GM12872 (cell line): ENCODE results near the gene ARHGAP8.

Source experiments
- TF ChIP-seq, protein P1 (sequence below): IDR thresholded peaks from 3 replicates; pipeline ENCODE4 v1.5.1; 2011; ENCODE audit warnings: low read depth, mild to moderate bottlenecking, low read length, moderate library complexity; ENCODE audit not compliant: insufficient read depth

The ARHGAP8 gene

DNA sequence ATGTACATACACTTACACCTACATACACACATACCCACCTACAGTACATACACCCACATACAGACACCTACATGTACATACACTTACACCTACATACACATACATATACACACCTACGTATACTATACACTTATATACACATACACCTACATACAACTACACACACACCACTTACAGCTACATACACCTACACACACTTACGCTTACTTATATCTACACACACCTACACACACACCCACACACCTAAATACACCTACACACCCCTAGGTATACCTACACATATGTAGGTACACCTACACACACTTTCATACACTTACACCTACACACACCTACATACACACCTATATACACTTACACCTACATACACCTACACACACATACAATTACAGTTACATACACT is 61.0 kb downstream of the ARHGAP8 start:
- TF ChIP-seq, protein P1, sequence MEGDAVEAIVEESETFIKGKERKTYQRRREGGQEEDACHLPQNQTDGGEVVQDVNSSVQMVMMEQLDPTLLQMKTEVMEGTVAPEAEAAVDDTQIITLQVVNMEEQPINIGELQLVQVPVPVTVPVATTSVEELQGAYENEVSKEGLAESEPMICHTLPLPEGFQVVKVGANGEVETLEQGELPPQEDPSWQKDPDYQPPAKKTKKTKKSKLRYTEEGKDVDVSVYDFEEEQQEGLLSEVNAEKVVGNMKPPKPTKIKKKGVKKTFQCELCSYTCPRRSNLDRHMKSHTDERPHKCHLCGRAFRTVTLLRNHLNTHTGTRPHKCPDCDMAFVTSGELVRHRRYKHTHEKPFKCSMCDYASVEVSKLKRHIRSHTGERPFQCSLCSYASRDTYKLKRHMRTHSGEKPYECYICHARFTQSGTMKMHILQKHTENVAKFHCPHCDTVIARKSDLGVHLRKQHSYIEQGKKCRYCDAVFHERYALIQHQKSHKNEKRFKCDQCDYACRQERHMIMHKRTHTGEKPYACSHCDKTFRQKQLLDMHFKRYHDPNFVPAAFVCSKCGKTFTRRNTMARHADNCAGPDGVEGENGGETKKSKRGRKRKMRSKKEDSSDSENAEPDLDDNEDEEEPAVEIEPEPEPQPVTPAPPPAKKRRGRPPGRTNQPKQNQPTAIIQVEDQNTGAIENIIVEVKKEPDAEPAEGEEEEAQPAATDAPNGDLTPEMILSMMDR, result no peak

DNA sequence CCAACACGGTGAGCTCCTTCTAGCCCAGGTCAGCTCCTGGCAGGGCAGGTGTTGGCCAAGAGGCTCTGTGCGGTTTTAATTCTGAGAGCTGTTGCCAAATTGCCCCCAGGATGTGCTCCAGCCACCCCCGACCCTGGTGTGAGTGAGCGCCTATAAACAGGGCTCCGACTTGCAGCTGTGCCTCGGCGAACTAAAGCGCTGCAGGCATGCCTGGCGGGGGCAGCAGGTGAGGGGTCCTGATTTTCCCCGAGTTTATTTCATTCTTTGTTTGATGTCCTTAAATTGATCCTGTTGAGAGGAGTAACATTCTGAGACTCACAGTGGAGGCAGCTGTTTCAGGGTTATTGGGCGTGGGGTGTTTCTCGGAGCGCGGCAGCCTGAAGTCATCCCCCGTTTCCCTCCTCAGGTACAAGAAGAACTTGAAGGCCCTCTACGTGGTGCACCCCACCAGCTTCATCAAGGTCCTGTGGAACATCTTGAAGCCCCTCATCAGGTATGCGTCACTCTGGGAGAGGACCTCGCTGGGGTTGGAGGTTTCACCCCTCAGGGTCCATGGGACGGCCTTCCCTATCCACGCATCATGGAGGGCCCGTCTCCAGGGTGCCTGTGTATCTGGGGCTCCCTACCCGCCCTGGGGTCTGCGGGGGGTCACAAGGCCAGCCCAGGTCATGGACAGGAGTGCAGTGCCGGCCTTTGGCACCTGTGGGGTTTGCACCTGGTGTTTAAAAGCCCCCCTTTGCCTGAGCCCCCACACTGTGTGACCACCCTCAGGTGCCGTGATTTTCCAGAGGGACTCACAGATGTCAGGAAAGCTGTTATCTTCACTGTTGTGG is 62.1 kb downstream of the ARHGAP8 start:
- TF ChIP-seq, protein P1, result no peak

DNA sequence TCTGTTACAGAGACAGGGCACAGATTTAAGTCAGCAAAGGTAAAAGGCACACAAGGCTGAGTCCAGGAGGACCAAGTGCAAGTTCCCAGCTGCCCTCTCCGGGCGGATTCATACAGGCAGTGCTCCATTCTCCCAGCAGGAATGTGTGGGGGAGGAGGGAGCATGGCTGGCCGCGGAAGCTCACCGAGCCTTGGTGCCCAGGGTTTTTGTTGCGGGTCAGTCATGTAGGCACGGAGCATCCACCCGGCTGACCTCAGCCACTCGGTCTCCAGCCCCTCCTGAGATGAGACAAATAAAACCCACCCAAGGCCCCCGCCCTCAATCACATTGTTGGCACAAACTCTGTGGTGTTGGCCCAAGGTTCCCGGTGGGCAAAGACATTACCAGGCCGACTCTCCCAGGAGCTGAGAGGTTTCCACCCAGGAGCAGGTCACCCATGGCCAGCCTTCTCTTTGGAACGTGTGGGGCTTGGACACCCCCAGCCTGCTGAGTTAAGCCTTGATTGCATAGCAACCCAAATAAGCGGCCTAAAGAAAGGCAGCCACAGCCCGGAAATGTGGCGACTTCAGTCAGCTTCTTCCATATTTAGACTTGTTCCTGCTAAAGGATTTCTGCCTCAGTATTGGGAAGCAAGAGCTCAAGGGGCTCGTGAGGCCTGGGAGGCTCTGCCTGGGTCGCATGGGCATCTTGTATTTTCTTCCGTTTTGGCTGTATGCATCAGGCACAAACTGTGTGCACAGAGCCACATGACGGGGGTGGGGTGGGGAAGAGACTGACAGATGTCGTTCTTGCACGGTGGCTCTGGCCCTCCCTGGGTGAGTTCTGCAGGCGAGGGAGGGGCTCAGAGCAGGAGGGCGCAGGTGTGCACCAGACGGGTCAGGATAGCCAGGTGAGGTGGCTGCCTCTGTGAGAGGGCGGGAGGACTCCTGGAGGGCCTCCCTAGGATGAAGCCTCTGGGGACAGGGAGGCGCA is 63.0 kb downstream of the ARHGAP8 start:
- TF ChIP-seq, protein P1, result no peak

DNA sequence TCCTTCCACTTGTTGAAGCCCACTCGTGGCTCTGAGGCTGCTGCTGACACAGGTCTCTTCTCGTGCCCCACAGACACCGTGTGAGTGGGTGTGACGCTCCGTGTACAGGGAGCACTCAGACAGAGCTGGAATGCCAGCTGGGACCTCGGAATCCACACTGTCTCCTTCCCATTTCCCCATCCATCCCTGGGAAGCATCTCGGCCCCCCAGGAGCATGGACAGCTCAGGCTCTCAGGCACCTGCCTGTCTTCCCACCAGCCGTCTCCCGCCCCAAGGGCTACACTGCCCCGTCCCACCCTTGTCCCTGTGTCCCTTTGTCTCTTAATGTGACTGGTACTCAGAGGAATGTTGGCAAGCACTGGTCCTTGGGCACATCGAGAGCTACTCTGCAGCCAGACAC is 63.8 kb downstream of the ARHGAP8 start:
- TF ChIP-seq, protein P1, result no peak

DNA sequence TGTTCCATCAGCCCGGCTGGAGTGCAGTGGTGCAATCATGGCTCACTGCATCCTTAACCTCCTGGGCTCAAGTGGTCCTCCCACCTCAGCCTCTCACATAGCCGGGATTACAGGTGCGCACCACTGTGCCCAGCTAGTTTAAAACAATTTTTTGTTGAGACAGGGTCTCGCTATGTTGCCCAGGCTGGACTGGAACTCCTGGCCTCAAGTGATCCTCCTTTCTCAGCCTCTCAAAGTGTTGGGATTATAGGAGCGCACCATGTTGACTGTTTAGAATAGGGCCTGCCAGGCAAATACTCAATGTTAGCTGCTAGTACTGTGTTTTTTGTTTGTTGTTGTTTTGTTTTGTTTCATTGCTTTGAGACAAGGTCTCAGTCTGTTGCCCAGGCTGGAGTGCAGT is 66.4 kb downstream of the ARHGAP8 start:
- TF ChIP-seq, protein P1, result no peak

DNA sequence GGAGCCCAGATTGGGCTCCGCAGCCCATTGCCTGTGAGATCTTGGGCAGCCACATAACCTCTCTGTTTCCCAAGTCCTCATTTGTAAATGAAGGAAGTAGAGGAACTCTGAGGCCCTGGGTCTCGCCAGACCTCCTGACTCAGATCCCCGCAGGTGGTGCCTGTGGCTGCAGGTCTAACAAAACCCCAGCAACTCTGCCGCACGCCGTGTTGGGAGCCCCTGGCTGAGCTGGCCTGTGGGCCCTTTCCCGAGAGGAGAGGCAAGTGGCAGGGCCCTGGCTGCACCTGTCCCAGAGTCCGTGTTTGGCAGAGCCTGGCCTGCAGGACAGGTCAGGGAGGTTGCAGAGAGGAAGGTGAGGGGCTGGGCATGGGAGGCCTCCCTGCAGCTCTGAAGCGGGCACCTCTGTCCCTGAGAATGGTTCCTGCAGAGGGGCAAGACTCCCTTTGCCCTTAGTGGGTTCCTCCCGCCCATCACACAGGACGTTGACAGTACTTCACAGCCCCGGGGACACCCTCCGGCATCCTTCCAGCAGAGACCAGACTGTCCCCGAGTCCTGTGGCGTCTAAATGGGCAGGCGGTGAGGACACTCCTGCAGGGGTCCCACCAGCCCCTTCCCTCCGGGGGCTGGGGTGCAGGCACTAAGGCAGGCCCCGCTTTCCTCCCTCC is 67.7 kb downstream of the ARHGAP8 start:
- TF ChIP-seq, protein P1, result no peak
